HG03442 (cell line): ENCODE data around the gene NMNAT2.

Source experiments
- ATAC-seq: cut with Tn5 transposase; IDR thresholded peaks from one replicate; pipeline ENCODE4 v1.9.1; 2021; ENCODE audit warnings: mild to moderate bottlenecking, moderate library complexity; ENCODE audit not compliant: unreplicated experiment

Gene NMNAT2

GRCh38 chr1:183272390-183272848 lies 145.8 kb downstream of the NMNAT2 start:
- ATAC-seq, result no peak

GRCh38 chr1:183270541-183271141 lies 147.5 kb downstream of the NMNAT2 start:
- ATAC-seq, result no peak

- no peak for ATAC-seq
Measured at GRCh38 chr1:183267646-183268431, 150.3 kb downstream of the NMNAT2 start.

- no peak for ATAC-seq
Measured at GRCh38 chr1:183263886-183264602, 154.1 kb downstream of the NMNAT2 start.

- no peak for ATAC-seq
Measured at GRCh38 chr1:183262628-183263200, 155.5 kb downstream of the NMNAT2 start.

- no peak for ATAC-seq
Measured at GRCh38 chr1:183259924-183260323, 158.3 kb downstream of the NMNAT2 start.

- no peak for ATAC-seq
Measured at GRCh38 chr1:183255073-183255472, 163.1 kb downstream of the NMNAT2 start.

- no peak for ATAC-seq
Measured at GRCh38 chr1:183251959-183252450, 166.2 kb downstream of the NMNAT2 start.

GRCh38 chr1:183251101-183251958 lies 166.8 kb downstream of the NMNAT2 start:
- no peak for ATAC-seq

GRCh38 chr1:183249941-183250452 lies 168.2 kb downstream of the NMNAT2 start:
- no peak for ATAC-seq

- ATAC-seq, result no peak
Measured at GRCh38 chr1:183248989-183249691, 169.0 kb downstream of the NMNAT2 start.

GRCh38 chr1:183247931-183248330 lies 170.2 kb downstream of the NMNAT2 start:
- no peak for ATAC-seq

GRCh38 chr1:183247484-183247883 lies 170.7 kb downstream of the NMNAT2 start:
- ATAC-seq, result no peak

- ATAC-seq, result no peak
Measured at GRCh38 chr1:183247066-183247465, 171.1 kb downstream of the NMNAT2 start.

GRCh38 chr1:183246436-183246835 lies 171.7 kb downstream of the NMNAT2 start:
- no peak for ATAC-seq

- no peak for ATAC-seq
Measured at GRCh38 chr1:183245357-183245756, 172.8 kb downstream of the NMNAT2 start.

GRCh38 chr1:183244466-183244865 lies 173.7 kb downstream of the NMNAT2 start:
- no peak for ATAC-seq

GRCh38 chr1:183243161-183244050 lies 174.8 kb downstream of the NMNAT2 start:
- no peak for ATAC-seq
